ENCODE results near the gene HRCT1.

DNA sequence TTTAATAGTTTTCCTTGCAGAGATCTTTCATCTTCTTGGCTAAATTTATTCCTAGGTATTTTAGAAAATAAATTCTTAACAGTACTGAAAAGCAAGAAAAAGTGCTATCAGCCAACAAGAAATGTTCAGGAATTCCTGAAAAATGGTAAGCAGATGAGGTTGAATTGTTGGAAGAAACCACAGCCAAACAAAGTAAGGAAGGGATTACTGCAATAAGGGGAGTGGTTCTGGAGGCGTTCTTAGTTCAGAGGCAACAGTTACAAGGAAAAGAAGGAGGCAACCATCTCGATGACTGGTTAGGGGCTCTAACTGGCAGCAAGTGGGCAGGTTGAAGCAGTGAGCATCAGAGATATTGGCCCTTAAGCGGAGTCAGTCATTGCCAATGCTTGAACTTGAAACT, 23.0 kb upstream of the HRCT1 start:
- TF ChIP-seq, protein P1, sequence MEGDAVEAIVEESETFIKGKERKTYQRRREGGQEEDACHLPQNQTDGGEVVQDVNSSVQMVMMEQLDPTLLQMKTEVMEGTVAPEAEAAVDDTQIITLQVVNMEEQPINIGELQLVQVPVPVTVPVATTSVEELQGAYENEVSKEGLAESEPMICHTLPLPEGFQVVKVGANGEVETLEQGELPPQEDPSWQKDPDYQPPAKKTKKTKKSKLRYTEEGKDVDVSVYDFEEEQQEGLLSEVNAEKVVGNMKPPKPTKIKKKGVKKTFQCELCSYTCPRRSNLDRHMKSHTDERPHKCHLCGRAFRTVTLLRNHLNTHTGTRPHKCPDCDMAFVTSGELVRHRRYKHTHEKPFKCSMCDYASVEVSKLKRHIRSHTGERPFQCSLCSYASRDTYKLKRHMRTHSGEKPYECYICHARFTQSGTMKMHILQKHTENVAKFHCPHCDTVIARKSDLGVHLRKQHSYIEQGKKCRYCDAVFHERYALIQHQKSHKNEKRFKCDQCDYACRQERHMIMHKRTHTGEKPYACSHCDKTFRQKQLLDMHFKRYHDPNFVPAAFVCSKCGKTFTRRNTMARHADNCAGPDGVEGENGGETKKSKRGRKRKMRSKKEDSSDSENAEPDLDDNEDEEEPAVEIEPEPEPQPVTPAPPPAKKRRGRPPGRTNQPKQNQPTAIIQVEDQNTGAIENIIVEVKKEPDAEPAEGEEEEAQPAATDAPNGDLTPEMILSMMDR (IDR thresholded peaks at IDR 0.05; ENCODE audit: insufficient read depth, low read length, poor library complexity, severe bottlenecking), result no peak
- TF ChIP-seq EZH2phosphoT487 (conservative IDR thresholded peaks at IDR 0.05; ENCODE audit: low read length), result no peak
